OCI-LY7 (cell line): ENCODE measurements around the gene GPR31. TPM values are rescaled to one million over a fixed set of nuclear protein-coding genes. Genes with fewer than 3 reads are reported as not detected.

ENCODE experiments used
- BruUV-seq: library from RNA; stranded (reverse); fragments of 400-500 nt; replicated peaks from 2 replicates; lab custom pipeline; 2021; lab: Mats Ljungman, UMichigan
- CTCF ChIA-PET: fragments of 300-600 bp; sonication (Branson Sonifier 250); formaldehyde crosslinking; loops from one replicate; lab custom pipeline; 2022; ENCODE audit warnings: antibody characterized with exemption; ENCODE audit not compliant: unreplicated experiment; lab: Charles Lee
- POLR2A ChIA-PET: fragments of 300-600 bp; sonication (Branson Sonifier 250); formaldehyde crosslinking; loops from one replicate; lab custom pipeline; 2022; ENCODE audit warnings: antibody characterized with exemption; lab: Charles Lee
- DNase-seq: peaks from one replicate; pipeline ENCODE4 v3.0.0-alpha.2; 2015; ENCODE audit warnings: low spot score
- H2AFZ ChIP-seq: fragments of 200-600 bp; sonication (generic), shearing (Covaris generic); 2 replicates; pipeline ENCODE4 v1.6.1; 2014; ENCODE audit warnings: mild to moderate bottlenecking, antibody characterized with exemption, low read length, moderate library complexity
- H3K27ac ChIP-seq: fragments of 200-600 bp; sonication (generic); 2 replicates; pipeline ENCODE4 v1.5.1; 2014; ENCODE audit warnings: mixed run types, low read depth, mild to moderate bottlenecking, moderate library complexity, low read length, inconsistent platforms; ENCODE audit not compliant: poor library complexity, severe bottlenecking
- H3K36me3 ChIP-seq: fragments of 200-600 bp; sonication (generic); 2 replicates; pipeline ENCODE4 v1.6.1; 2014; ENCODE audit warnings: mild to moderate bottlenecking, antibody characterized with exemption, low read length, moderate library complexity, mixed read lengths; ENCODE audit not compliant: insufficient read depth
- H3K4me1 ChIP-seq: fragments of 200-600 bp; sonication (generic); 2 replicates; pipeline ENCODE4 v1.5.1; 2014; ENCODE audit warnings: mild to moderate bottlenecking, low read length; ENCODE audit not compliant: insufficient read depth, poor library complexity, severe bottlenecking
- H3K4me2 ChIP-seq: fragments of 200-600 bp; sonication (generic); 2 replicates; pipeline ENCODE4 v1.6.1; 2014; ENCODE audit warnings: mild to moderate bottlenecking, low read length
- H3K4me3 ChIP-seq: fragments of 200-600 bp; sonication (generic); 2 replicates; pipeline ENCODE4 v1.5.1; 2014; ENCODE audit warnings: mild to moderate bottlenecking, low read depth, low read length; ENCODE audit not compliant: poor library complexity, severe bottlenecking
- H3K79me2 ChIP-seq: fragments of 200-600 bp; sonication (generic); 2 replicates; pipeline ENCODE4 v1.6.1; 2016; ENCODE audit warnings: low read depth, mild to moderate bottlenecking, low read length, moderate library complexity, mixed read lengths; ENCODE audit not compliant: insufficient read depth
- H3K9me2 ChIP-seq: fragments of 200-600 bp; sonication (generic); 2 replicates; pipeline ENCODE4 v1.6.1; 2016; ENCODE audit warnings: mild to moderate bottlenecking, low read length, mixed read lengths; ENCODE audit not compliant: insufficient read depth
- H3K9me3 ChIP-seq: fragments of 200-600 bp; sonication (generic); 2 replicates; pipeline ENCODE4 v1.6.1; 2014; ENCODE audit warnings: mild to moderate bottlenecking, mixed run types, low read length, mixed read lengths
- H4K20me1 ChIP-seq: fragments of 200-600 bp; sonication (generic); 2 replicates; pipeline ENCODE4 v1.6.1; 2014; ENCODE audit warnings: mild to moderate bottlenecking, antibody characterized with exemption, low read length, moderate library complexity, mixed read lengths; ENCODE audit not compliant: insufficient read depth
- CTCF ChIP-seq: fragments of 200-600 bp; sonication (generic); conservative IDR thresholded peaks from 2 replicates; pipeline ENCODE4 v1.5.1; 2014; ENCODE audit warnings: mild to moderate bottlenecking, antibody characterized with exemption, low read length, moderate library complexity, mixed read lengths
- EZH2phosphoT487 ChIP-seq: fragments of 200-600 bp; sonication (generic); IDR thresholded peaks from 2 replicates; pipeline ENCODE4 v1.6.1; 2018; ENCODE audit warnings: low read depth, borderline replicate concordance, mild to moderate bottlenecking, mixed run types, antibody characterized with exemption, low read length, moderate library complexity, mixed read lengths
- intact Hi-C: fragments of 100-400 bp; cut with micrococcal nuclease; formaldehyde crosslinking; loops from one replicate; pipeline ENCODE4 v1.10.0; 2022; ENCODE audit not compliant: unreplicated experiment
- total RNA-seq, 2 experiments: library from RNA; depleted of rRNA in 1 of 2; stranded (reverse); fragments of >200 nt in 1 of 2; shearing (Covaris generic) in 1 of 2; gene quantifications; 2 replicates each; pipeline ENCODE4 v1.2.3, GENCODE V29; 2014 to 2022

The GPR31 gene
- total RNA-seq, 2 experiments from 2014 or later: not detected

GRCh38 chr6:167129159-167129558 lies 28.6 kb downstream of the GPR31 start:
- Histone ChIP-seq H3K36me3 (no peaks in the 10 kb centered on the region; the same call in 1 of the 2 replicates), H3K27ac (no peak overlapping the region), H4K20me1 (no peaks in the 10 kb centered on the region), H3K4me3 (no peak overlapping the region), H3K79me2 (no peaks in the 10 kb centered on the region), H3K9me3 (no peaks in the 10 kb centered on the region), H3K9me2 (no peaks in the 10 kb centered on the region), H2AFZ (peak overlapping the region; percentile 76; the same call in 1 of the 2 replicates), H3K4me1 (peaks cover 39% of the 10 kb centered on the region), H3K4me2 (no peak overlapping the region)
- intact Hi-C loops: no loop called here
- DNase-seq: no peak
- ChIA-PET CTCF (interaction anchor here (0.5 to 1.0 kb wide), 2 partner anchors 84 to 162 kb away, joined by 3 to 4 read pairs; partner anchors contain the start of gene UNC93A), POLR2A (interaction anchor here (0.6 to 1.9 kb wide), 8 partner anchors 12 to 237 kb away, joined by 3 to 10 read pairs (median 4); no protein-coding TSS in a partner anchor)
- no TSS peak for BruUV-seq
- TF ChIP-seq CTCF (no peak), EZH2phosphoT487 (no peak)

GRCh38 chr6:167127785-167128531 lies 29.8 kb downstream of the GPR31 start:
- H3K4me1 ChIP-seq: peaks cover 51% of the 10 kb centered on the region
- ChIA-PET POLR2A (interaction anchor here (1.3 kb wide), 1 partner anchor 174 kb away, joined by 4 read pairs; no protein-coding TSS in a partner anchor), CTCF (no interaction called here)
- H3K9me2 ChIP-seq: no peaks in the 10 kb centered on the region
- no peaks in the 10 kb centered on the region for H3K79me2 ChIP-seq
- H3K27ac ChIP-seq: no peak overlapping the region
- no peaks in the 10 kb centered on the region for H3K9me3 ChIP-seq
- H3K36me3 ChIP-seq: no peaks in the 10 kb centered on the region; the same call in 1 of the 2 replicates
- intact Hi-C loops: no loop called here
- H4K20me1 ChIP-seq: no peaks in the 10 kb centered on the region
- H3K4me3 ChIP-seq: no peak overlapping the region
- H3K4me2 ChIP-seq: no peak overlapping the region
- no peak for DNase-seq
- BruUV-seq: no TSS peak
- no peak for TF ChIP-seq EZH2phosphoT487
- no peak; the same call in 1 of the 2 replicates for TF ChIP-seq CTCF
- H2AFZ ChIP-seq: no peak overlapping the region

GRCh38 chr6:167125855-167126349 lies 31.9 kb downstream of the GPR31 start:
- ChIA-PET CTCF (no interaction called here), POLR2A (interaction anchor here (4.5 kb wide), 1 partner anchor 9 kb away, joined by 34 read pairs; no protein-coding TSS in a partner anchor)
- no peak overlapping the region for H3K4me2 ChIP-seq

More at GRCh38 chr6:167125855-167126349, 31.9 kb downstream of the GPR31 start:
- H3K36me3 ChIP-seq: no peaks in the 10 kb centered on the region; the same call in 1 of the 2 replicates
- no peak for DNase-seq
- H3K27ac ChIP-seq: no peak overlapping the region
- no peaks in the 10 kb centered on the region for H3K9me2 ChIP-seq
- H3K4me1 ChIP-seq: peaks cover 70% of the 10 kb centered on the region
- intact Hi-C loops: no loop called here
- TF ChIP-seq CTCF (no peak), EZH2phosphoT487 (no peak)
- no peaks in the 10 kb centered on the region for H3K9me3 ChIP-seq
- H3K4me3 ChIP-seq: no peak overlapping the region
- H4K20me1 ChIP-seq: no peaks in the 10 kb centered on the region
- H2AFZ ChIP-seq: no peak overlapping the region
- H3K79me2 ChIP-seq: no peaks in the 10 kb centered on the region
- BruUV-seq: no TSS peak
